Upper lobe of right lung (tissue), 1 donor: ENCODE results near the gene MID1IP1. TPM values are rescaled to one million over a fixed set of nuclear protein-coding genes. Genes with fewer than 3 reads are reported as not detected.

Experiments used
- ATAC-seq: fragments of 200-7000 bp; cut with Tn5 transposase; one replicate; pipeline ENCODE4 v1.9.1; 2020; ENCODE audit warnings: mild to moderate bottlenecking, moderate library complexity
- DNase-seq: peaks from one replicate; pipeline ENCODE4 v3.0.0-alpha.2; 2020
- H3K27ac ChIP-seq: fragments of 200-600 bp; one replicate; pipeline ENCODE4 v1.8.0; 2022
- H3K27me3 ChIP-seq: fragments of 200-600 bp; one replicate; pipeline ENCODE4 v1.8.0; 2022; ENCODE audit warnings: mild to moderate bottlenecking
- H3K36me3 ChIP-seq: fragments of 200-600 bp; one replicate; pipeline ENCODE4 v1.8.0; 2022
- H3K4me1 ChIP-seq: fragments of 200-600 bp; one replicate; pipeline ENCODE4 v1.8.0; 2022
- H3K4me3 ChIP-seq: fragments of 200-600 bp; one replicate; pipeline ENCODE4 v1.8.0; 2022; ENCODE audit warnings: mild to moderate bottlenecking
- H3K9me3 ChIP-seq: fragments of 200-600 bp; one replicate; pipeline ENCODE4 v1.8.0; 2022
- intact Hi-C: fragments of 100-400 bp; cut with DNase I; formaldehyde crosslinking; loops from one replicate; pipeline ENCODE4 v1.11.0; 2022
- total RNA-seq: library from RNA; stranded (reverse); fragmentation: NEBNext Ultra II Directional; extraction: Animal tissue kit (Norgen Biotek cat#: 25700); gene quantifications from one replicate; pipeline ENCODE4 v1.2.1, GENCODE V29; 2021
- TF ChIP-seq, protein P1 (sequence below): fragments of 200-600 bp; IDR thresholded peaks from one replicate; pipeline ENCODE4 v1.8.0; 2022; ENCODE audit warnings: antibody characterized with exemption
- donor health status: DM: no; HTN: yes; CAD: no; lungs with severe emphysema.

The MID1IP1 gene
- total RNA-seq, 1 donor from 2014 or later: 83.6 TPM

DNA sequence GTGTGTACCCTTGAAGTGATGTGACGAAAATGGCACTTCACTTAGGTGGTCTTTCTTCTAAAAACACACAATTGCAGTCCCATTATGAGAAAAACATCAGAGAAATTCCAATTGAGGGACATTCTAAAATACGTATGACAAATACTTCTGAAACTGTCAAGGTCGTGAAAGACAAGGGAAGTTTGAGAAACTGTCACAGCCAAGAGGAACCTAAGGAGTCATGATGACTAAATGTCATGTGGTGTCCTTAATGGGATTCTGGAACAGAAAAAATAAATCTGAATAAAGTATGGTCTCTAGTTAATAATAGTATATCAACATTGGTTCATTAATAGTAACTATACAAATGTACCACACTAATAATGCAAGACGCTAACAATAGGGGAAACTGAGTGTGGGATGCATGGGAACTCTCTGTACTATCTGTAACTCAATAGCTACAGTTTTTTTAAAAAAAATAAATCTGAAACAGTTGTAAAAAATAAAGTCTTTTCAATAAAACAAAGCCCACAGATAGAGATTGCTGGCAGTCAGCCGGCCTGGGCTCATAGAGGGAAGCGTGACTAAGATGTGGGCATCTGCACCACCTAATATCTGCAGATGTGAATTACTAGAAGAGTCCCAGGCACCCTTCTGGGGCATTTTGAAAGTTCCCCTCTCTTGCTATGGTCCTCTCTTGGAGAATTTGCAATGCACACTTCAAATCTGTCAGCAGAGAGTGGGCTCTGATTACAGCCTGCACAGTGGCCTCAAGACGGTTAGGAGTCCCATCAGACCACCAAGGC, 47.6 kb downstream of the MID1IP1 start:
- Histone ChIP-seq H3K27ac (no peak overlapping the region), H3K9me3 (no peaks in the 10 kb centered on the region), H3K4me1 (no peaks in the 10 kb centered on the region), H3K27me3 (no peaks in the 10 kb centered on the region), H3K36me3 (no peaks in the 10 kb centered on the region), H3K4me3 (no peak overlapping the region)
- DNase-seq: no peak
- intact Hi-C loops: no loop called here
- TF ChIP-seq, protein P1, sequence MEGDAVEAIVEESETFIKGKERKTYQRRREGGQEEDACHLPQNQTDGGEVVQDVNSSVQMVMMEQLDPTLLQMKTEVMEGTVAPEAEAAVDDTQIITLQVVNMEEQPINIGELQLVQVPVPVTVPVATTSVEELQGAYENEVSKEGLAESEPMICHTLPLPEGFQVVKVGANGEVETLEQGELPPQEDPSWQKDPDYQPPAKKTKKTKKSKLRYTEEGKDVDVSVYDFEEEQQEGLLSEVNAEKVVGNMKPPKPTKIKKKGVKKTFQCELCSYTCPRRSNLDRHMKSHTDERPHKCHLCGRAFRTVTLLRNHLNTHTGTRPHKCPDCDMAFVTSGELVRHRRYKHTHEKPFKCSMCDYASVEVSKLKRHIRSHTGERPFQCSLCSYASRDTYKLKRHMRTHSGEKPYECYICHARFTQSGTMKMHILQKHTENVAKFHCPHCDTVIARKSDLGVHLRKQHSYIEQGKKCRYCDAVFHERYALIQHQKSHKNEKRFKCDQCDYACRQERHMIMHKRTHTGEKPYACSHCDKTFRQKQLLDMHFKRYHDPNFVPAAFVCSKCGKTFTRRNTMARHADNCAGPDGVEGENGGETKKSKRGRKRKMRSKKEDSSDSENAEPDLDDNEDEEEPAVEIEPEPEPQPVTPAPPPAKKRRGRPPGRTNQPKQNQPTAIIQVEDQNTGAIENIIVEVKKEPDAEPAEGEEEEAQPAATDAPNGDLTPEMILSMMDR: no peak
- no peak for ATAC-seq

GRCh38 chrX:38850807-38851544, 49.7 kb downstream of the MID1IP1 start:
- no peaks in the 10 kb centered on the region for H3K4me1 ChIP-seq
- intact Hi-C loops: no loop called here
- DNase-seq: no peak
- no peak overlapping the region for H3K4me3 ChIP-seq
- no peaks in the 10 kb centered on the region for H3K27me3 ChIP-seq
- H3K27ac ChIP-seq: no peak overlapping the region
- no peaks in the 10 kb centered on the region for H3K9me3 ChIP-seq
- H3K36me3 ChIP-seq: no peaks in the 10 kb centered on the region
- ATAC-seq: no peak
- TF ChIP-seq, protein P1: no peak

DNA sequence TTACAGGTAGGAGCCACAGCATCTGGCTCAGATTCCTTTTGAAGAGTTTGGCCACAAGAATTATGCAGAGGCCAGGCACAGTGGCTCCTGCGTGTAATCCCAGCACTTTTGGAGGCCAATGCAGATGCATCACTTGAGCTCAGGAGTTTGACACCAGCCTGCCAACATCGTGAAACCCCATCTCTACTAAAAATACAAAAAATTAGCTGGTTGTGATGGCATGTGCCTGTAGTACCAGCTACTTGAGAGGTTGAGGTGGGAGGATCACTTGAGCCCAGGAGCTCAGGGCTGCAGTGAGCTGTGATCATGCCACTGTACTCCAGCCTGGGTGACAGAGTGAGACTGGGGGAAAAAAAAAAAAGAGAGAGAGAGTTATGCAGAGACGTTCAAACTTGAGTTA, 53.0 kb downstream of the MID1IP1 start:
- ATAC-seq: no peak
- no peak overlapping the region for H3K4me3 ChIP-seq

More for the DNA sequence above, 53.0 kb downstream of the MID1IP1 start:
- intact Hi-C loops: no loop called here
- TF ChIP-seq, protein P1: no peak
- no peak for DNase-seq
- Histone ChIP-seq H3K4me1 (no peaks in the 10 kb centered on the region), H3K9me3 (no peaks in the 10 kb centered on the region), H3K27me3 (no peaks in the 10 kb centered on the region), H3K36me3 (no peaks in the 10 kb centered on the region), H3K27ac (no peak overlapping the region)

Other genes with a start within 250 kb of the MID1IP1 start
- 74.8 TPM for gene TSPAN7, start 239.9 kb upstream of the MID1IP1 start, total RNA-seq